HEK293 (cell line): ENCODE results near the gene HOGA1.
"Not testable (repeated sequence)": the region's sequence is repeated elsewhere in the genome, so short reads cannot be mapped to it uniquely, and the experiment has no call there.

ENCODE experiments used
- CTCF ChIA-PET: fragments of 350-600 bp; formaldehyde crosslinking; extraction: SDS; loops from one replicate; lab custom pipeline; 2021; ENCODE audit warnings: antibody characterized with exemption; lab: Yijun Ruan, JAX
- POLR2A ChIA-PET: fragments of 300-600 bp; formaldehyde crosslinking; extraction: SDS; loops from one replicate; lab custom pipeline; 2020; ENCODE audit warnings: antibody characterized with exemption, inconsistent platforms; lab: Yijun Ruan, JAX
- H3K27ac ChIP-seq: fragments of 200-500 bp; sonication (Bioruptor generic); 2 replicates; pipeline ENCODE4 v1.5.1; 2014; ENCODE audit warnings: low read depth, low read length, control low read depth, inconsistent platforms; ENCODE audit errors: extremely low read depth
- H3K36me3 ChIP-seq, 2 experiments: fragments of 200-500 bp in 1 of 2; sonication (Bioruptor generic) in 1 of 2; 1 replicate in 1 of 2; 2 replicates in 1 of 2; pipeline ENCODE4 v1.5.1; 2014 to 2017; ENCODE audit warnings: inconsistent platforms in 2 of 2, low read length in 2 of 2; ENCODE audit not compliant: control insufficient read depth in 2 of 2, insufficient read depth in 1 of 2
- H3K4me1 ChIP-seq: fragments of 200-500 bp; sonication (Bioruptor generic); 2 replicates; pipeline ENCODE4 v1.5.1; 2014; ENCODE audit warnings: mild to moderate bottlenecking, low read length, inconsistent platforms; ENCODE audit not compliant: control insufficient read depth, insufficient read depth
- H3K4me3 ChIP-seq: 2 replicates; pipeline ENCODE4 v1.5.1; 2011; ENCODE audit warnings: low read depth, mild to moderate bottlenecking, control low read depth, low read length, moderate library complexity
- H3K9me3 ChIP-seq: fragments of 200-500 bp; sonication (Bioruptor generic); 2 replicates; pipeline ENCODE4 v1.5.1; 2014; ENCODE audit warnings: low read depth, low read length, inconsistent platforms; ENCODE audit not compliant: control insufficient read depth, insufficient read depth
- CTCF ChIP-seq: fragments of 450-650 bp; formaldehyde crosslinking; IDR thresholded peaks from 2 replicates; pipeline ENCODE4 v1.5.1; 2016; ENCODE audit warnings: missing biosample characterization, missing genetic modification characterization
- SCRT2 ChIP-seq: fragments of 450-650 bp; formaldehyde crosslinking; IDR thresholded peaks from 2 replicates; pipeline ENCODE4 v1.5.1; 2016; ENCODE audit warnings: missing biosample characterization, missing genetic modification characterization
- SETDB1 ChIP-seq: IDR thresholded peaks from one replicate; pipeline ENCODE4 v1.6.1; 2017; ENCODE audit warnings: mild to moderate bottlenecking, low read length, moderate library complexity, mixed read lengths; ENCODE audit not compliant: insufficient read length
- SP7 ChIP-seq: fragments of 450-650 bp; formaldehyde crosslinking; IDR thresholded peaks from 2 replicates; pipeline ENCODE4 v1.5.1; 2016; ENCODE audit warnings: missing biosample characterization, missing genetic modification characterization
- TRIM28 ChIP-seq: IDR thresholded peaks from 2 replicates; pipeline ENCODE4 v1.6.1; 2011; ENCODE audit warnings: low read length, control low read depth, borderline replicate concordance
- YY1 ChIP-seq: fragments of 450-650 bp; formaldehyde crosslinking; IDR thresholded peaks from 2 replicates; pipeline ENCODE4 v1.5.1; 2018; ENCODE audit warnings: missing biosample characterization, missing genetic modification characterization
- ZBTB11 ChIP-seq: fragments of 450-650 bp; formaldehyde crosslinking; conservative IDR thresholded peaks from 2 replicates; pipeline ENCODE4 v1.5.1; 2016; ENCODE audit warnings: low read depth, missing biosample characterization, missing genetic modification characterization
- ZBTB20 ChIP-seq: fragments of 450-650 bp; formaldehyde crosslinking; IDR thresholded peaks from 2 replicates; pipeline ENCODE4 v1.5.1; 2016; ENCODE audit warnings: missing biosample characterization, missing genetic modification characterization
- ZBTB8A ChIP-seq: fragments of 450-650 bp; formaldehyde crosslinking; IDR thresholded peaks from 2 replicates; pipeline ENCODE4 v1.5.1; 2016; ENCODE audit warnings: missing biosample characterization, missing genetic modification characterization
- ZNF146 ChIP-seq: fragments of 450-650 bp; formaldehyde crosslinking; IDR thresholded peaks from 2 replicates; pipeline ENCODE4 v1.5.1; 2016; ENCODE audit warnings: missing biosample characterization, missing genetic modification characterization
- ZNF2 ChIP-seq: fragments of 450-650 bp; formaldehyde crosslinking; IDR thresholded peaks from 2 replicates; pipeline ENCODE4 v1.5.1; 2016; ENCODE audit warnings: missing biosample characterization, missing genetic modification characterization
- ZNF202 ChIP-seq: fragments of 450-650 bp; formaldehyde crosslinking; IDR thresholded peaks from 2 replicates; pipeline ENCODE4 v1.5.1; 2016; ENCODE audit warnings: missing biosample characterization, missing genetic modification characterization, borderline replicate concordance
- ZNF324 ChIP-seq: fragments of 450-650 bp; formaldehyde crosslinking; IDR thresholded peaks from 2 replicates; pipeline ENCODE4 v1.5.1; 2016; ENCODE audit warnings: missing biosample characterization, missing genetic modification characterization
- ZNF362 ChIP-seq: fragments of 450-650 bp; formaldehyde crosslinking; IDR thresholded peaks from 2 replicates; pipeline ENCODE4 v1.5.1; 2016; ENCODE audit warnings: missing biosample characterization, missing genetic modification characterization
- ZNF423 ChIP-seq: fragments of 450-650 bp; formaldehyde crosslinking; IDR thresholded peaks from 2 replicates; pipeline ENCODE4 v1.5.1; 2016; ENCODE audit warnings: missing biosample characterization, missing genetic modification characterization
- ZNF544 ChIP-seq: fragments of 450-650 bp; formaldehyde crosslinking; IDR thresholded peaks from 2 replicates; pipeline ENCODE4 v1.5.0; 2017; ENCODE audit warnings: missing biosample characterization, missing genetic modification characterization
- ZNF558 ChIP-seq: fragments of 450-650 bp; formaldehyde crosslinking; IDR thresholded peaks from 2 replicates; pipeline ENCODE4 v1.5.1; 2016; ENCODE audit warnings: missing biosample characterization, missing genetic modification characterization
- ZNF585B ChIP-seq: fragments of 450-650 bp; formaldehyde crosslinking; IDR thresholded peaks from 2 replicates; pipeline ENCODE4 v1.5.1; 2016; ENCODE audit warnings: missing biosample characterization, missing genetic modification characterization
- ZNF596 ChIP-seq: fragments of 450-650 bp; IDR thresholded peaks from 2 replicates; pipeline ENCODE4 v1.5.0; 2018; ENCODE audit warnings: missing biosample characterization, mild to moderate bottlenecking, missing genetic modification characterization, moderate library complexity
- ZNF623 ChIP-seq: fragments of 450-650 bp; formaldehyde crosslinking; IDR thresholded peaks from 2 replicates; pipeline ENCODE4 v1.5.1; 2016; ENCODE audit warnings: missing biosample characterization, missing genetic modification characterization
- ZNF664 ChIP-seq: fragments of 450-650 bp; formaldehyde crosslinking; IDR thresholded peaks from 2 replicates; pipeline ENCODE4 v1.5.1; 2016; ENCODE audit warnings: missing biosample characterization, missing genetic modification characterization
- ZNF76 ChIP-seq: fragments of 450-650 bp; formaldehyde crosslinking; IDR thresholded peaks from 2 replicates; pipeline ENCODE4; 2016; ENCODE audit warnings: low read depth, missing biosample characterization, missing genetic modification characterization, borderline replicate concordance
- ZNF776 ChIP-seq: fragments of 450-650 bp; formaldehyde crosslinking; IDR thresholded peaks from 2 replicates; pipeline ENCODE4 v1.5.0; 2017; ENCODE audit warnings: missing biosample characterization, missing genetic modification characterization, borderline replicate concordance

The HOGA1 gene

GRCh38 chr10:97649405-97649750 lies 65.2 kb downstream of the HOGA1 start:
- peaks cover 17 to 57% of the 10 kb centered on the region in 2 experiments for H3K36me3 ChIP-seq
- ChIA-PET CTCF (interaction anchor here (0.6 to 1.1 kb wide), 3 partner anchors 15 to 186 kb away, joined by 3 to 4 read pairs (median 3); no protein-coding TSS in a partner anchor), POLR2A (interaction anchor here (0.7 kb wide), 1 partner anchor 8 kb away, joined by 4 read pairs; no protein-coding TSS in a partner anchor)
- TF ChIP-seq ZNF362 (tag by site-specific recombination) = peak; percentile 91
- H3K27ac ChIP-seq, H3K4me1 ChIP-seq, H3K9me3 ChIP-seq, H3K4me3 ChIP-seq: not testable (repeated sequence)

GRCh38 chr10:97650726-97651125 lies 66.5 kb downstream of the HOGA1 start:
- ChIA-PET POLR2A (no interaction called here), CTCF (interaction anchor here (0.9 kb wide), 1 partner anchor 27 kb away, joined by 3 read pairs; no protein-coding TSS in a partner anchor)
- no peak overlapping the region for H3K27ac ChIP-seq
- no peaks in the 10 kb centered on the region; the same call in 1 of the 2 replicates for H3K4me1 ChIP-seq
- H3K4me3 ChIP-seq = no peak overlapping the region
- TF ChIP-seq ZNF2 (tag by site-specific recombination) (no peak), ZNF585B (tag by site-specific recombination) (no peak), ZNF146 (no peak), ZNF76 (tag by site-specific recombination) (no peak), ZBTB11 (tag by site-specific recombination) (no peak), CTCF (tag by site-specific recombination) (no peak), ZBTB8A (no peak), ZNF623 (tag by site-specific recombination) (no peak), ZBTB20 (tag by site-specific recombination) (no peak), ZNF423 (tag by site-specific recombination) (no peak), ZNF776 (tag by site-specific recombination) (no peak), ZNF362 (tag by site-specific recombination) (no peak), SETDB1 (no peak), TRIM28 (no peak)
- peaks cover 17 to 59% of the 10 kb centered on the region in 2 experiments for H3K36me3 ChIP-seq
- H3K9me3 ChIP-seq = no peaks in the 10 kb centered on the region

GRCh38 chr10:97651773-97652172 lies 67.6 kb downstream of the HOGA1 start:
- Histone ChIP-seq H3K4me1 (no peaks in the 10 kb centered on the region; the same call in 1 of the 2 replicates), H3K36me3 (peaks cover 11 to 69% of the 10 kb centered on the region in 2 experiments), H3K4me3 (no peak overlapping the region), H3K9me3 (no peaks in the 10 kb centered on the region), H3K27ac (no peak overlapping the region)
- CTCF ChIA-PET = no interaction called here
- POLR2A ChIA-PET = no interaction called here
- TF ChIP-seq ZNF664 (no peak), SP7 (no peak), ZNF596 (no peak), ZNF558 (tag by site-specific recombination) (no peak), ZNF324 (tag by site-specific recombination) (no peak), CTCF (tag by site-specific recombination) (no peak), YY1 (no peak), SCRT2 (no peak), ZNF776 (tag by site-specific recombination) (no peak), ZNF544 (tag by site-specific recombination) (no peak), ZNF202 (tag by site-specific recombination) (no peak)
